HUES64 (cell line): ENCODE measurements around the gene PLA2G4B.

Experiments
- H3K27ac ChIP-seq: 2 replicates; pipeline ENCODE4 v1.7.0; 2013; ENCODE audit warnings: low read depth, low read length, inconsistent platforms
- H3K27me3 ChIP-seq: 2 replicates; pipeline ENCODE4 v1.6.1; 2013; ENCODE audit warnings: mild to moderate bottlenecking, low read length; ENCODE audit not compliant: insufficient read depth
- H3K36me3 ChIP-seq: 2 replicates; pipeline ENCODE4 v1.6.1; 2013; ENCODE audit warnings: mild to moderate bottlenecking, low read length; ENCODE audit not compliant: insufficient read depth
- H3K4me1 ChIP-seq: 2 replicates; pipeline ENCODE4 v1.6.1; 2013; ENCODE audit warnings: mild to moderate bottlenecking, low read length, moderate library complexity; ENCODE audit not compliant: insufficient read depth
- H3K4me3 ChIP-seq: 2 replicates; pipeline ENCODE4 v1.5.1; 2013; ENCODE audit warnings: mild to moderate bottlenecking, low read length, moderate library complexity
- H3K9ac ChIP-seq: 2 replicates; pipeline ENCODE4 v1.6.1; 2013; ENCODE audit warnings: mild to moderate bottlenecking, low read depth, low read length
- H3K9me3 ChIP-seq: 2 replicates; pipeline ENCODE4 v1.6.1; 2013; ENCODE audit warnings: low read depth, low read length; ENCODE audit not compliant: insufficient read depth
- WGBS: fragments of 150-250, 120-280 bp; methylation state at CpG from one replicate; pipeline ENCODE4 v1.1.7; 2013; ENCODE audit warnings: missing lambda C conversion rate; 5-methylcytosine and 5-hydroxymethylcytosine counted together

Gene PLA2G4B

DNA sequence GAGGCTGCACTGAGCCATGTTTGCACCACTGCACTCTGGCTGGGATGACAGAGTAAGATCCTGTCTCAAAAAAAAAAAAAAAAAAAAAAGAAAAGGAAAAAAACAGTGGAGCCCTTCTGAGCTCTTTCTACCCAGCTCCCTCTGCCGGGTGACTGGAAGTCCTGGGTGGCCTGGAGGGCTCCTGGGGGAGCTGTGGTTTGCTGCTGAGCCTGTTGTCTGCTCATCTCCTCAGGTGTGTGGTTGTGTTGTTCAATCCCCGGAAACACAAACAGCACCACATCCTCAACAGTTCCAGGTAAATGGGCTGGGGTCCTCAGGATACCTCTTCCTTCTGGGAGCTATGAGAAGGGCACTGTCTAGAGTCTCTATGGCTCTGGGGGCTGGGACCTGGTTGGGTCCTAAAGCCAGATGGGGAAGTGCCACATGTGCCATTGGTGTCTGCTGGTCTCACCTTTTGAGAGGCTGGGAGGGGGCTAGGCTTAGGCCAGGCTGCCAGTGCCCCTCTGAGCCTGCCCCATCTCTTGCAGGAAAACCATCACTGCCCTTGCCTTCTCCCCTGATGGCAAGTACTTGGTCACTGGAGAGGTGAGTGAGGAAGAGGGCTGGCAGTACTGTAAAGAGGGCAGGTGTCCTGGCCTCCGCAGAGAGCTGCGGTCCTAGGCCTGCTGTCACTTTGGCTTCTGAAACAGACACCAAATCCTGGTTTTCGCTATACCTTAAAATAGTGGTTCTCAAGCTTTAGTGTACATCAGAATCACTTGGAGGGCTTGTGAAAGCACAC is 27.8 kb upstream of the PLA2G4B start:
- Histone ChIP-seq H3K4me1 (no peaks in the 10 kb centered on the region), H3K9me3 (no peaks in the 10 kb centered on the region), H3K27me3 (no peaks in the 10 kb centered on the region), H3K36me3 (peaks cover 2% of the 10 kb centered on the region; the same call in 1 of the 2 replicates), H3K27ac (no peak overlapping the region), H3K9ac (no peak overlapping the region), H3K4me3 (no peak overlapping the region)
- WGBS: 89% methylated on average over 4 of the region's 5 CpGs

GRCh38 chr15:41811432-41812195 is 27.0 kb upstream of the PLA2G4B start:
- Histone ChIP-seq H3K27me3 (no peaks in the 10 kb centered on the region), H3K4me3 (no peak overlapping the region), H3K4me1 (no peaks in the 10 kb centered on the region), H3K9me3 (no peaks in the 10 kb centered on the region), H3K36me3 (peaks cover 6% of the 10 kb centered on the region; the same call in 1 of the 2 replicates), H3K27ac (no peak overlapping the region), H3K9ac (no peak overlapping the region)
- 63% methylated on average over 18 of the region's 18 CpGs for WGBS

GRCh38 chr15:41812820-41813375 is 25.7 kb upstream of the PLA2G4B start:
- WGBS: 92% methylated on average over 11 of the region's 11 CpGs
- Histone ChIP-seq H3K9ac (no peak overlapping the region), H3K4me1 (no peaks in the 10 kb centered on the region), H3K36me3 (peaks cover 11% of the 10 kb centered on the region), H3K4me3 (no peak overlapping the region), H3K27me3 (no peaks in the 10 kb centered on the region), H3K27ac (no peak overlapping the region), H3K9me3 (no peaks in the 10 kb centered on the region)

DNA sequence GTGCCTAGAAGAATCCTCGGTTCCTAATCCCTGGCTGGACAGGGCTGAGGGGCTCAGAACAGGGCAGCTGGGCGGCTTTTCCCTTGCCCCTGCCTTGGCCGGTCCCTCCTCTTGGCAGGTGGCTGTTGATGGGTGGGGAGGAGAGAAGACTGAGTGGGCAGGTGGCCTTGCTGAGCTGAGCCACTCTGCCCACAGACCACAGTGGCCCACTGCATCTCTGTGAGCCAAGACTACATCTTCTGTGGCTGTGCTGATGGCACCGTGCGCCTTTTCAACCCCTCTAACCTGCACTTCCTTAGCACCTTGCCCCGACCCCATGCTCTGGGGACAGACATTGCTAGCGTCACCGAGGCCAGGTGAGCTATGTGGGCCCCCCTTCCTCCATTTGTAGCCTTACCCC is 25.2 kb upstream of the PLA2G4B start:
- Histone ChIP-seq H3K27me3 (no peaks in the 10 kb centered on the region), H3K27ac (no peak overlapping the region), H3K9me3 (no peaks in the 10 kb centered on the region), H3K4me1 (no peaks in the 10 kb centered on the region), H3K4me3 (no peak overlapping the region), H3K36me3 (peaks cover 16% of the 10 kb centered on the region), H3K9ac (no peak overlapping the region)
- 94% methylated on average over 8 of the region's 8 CpGs for WGBS

DNA sequence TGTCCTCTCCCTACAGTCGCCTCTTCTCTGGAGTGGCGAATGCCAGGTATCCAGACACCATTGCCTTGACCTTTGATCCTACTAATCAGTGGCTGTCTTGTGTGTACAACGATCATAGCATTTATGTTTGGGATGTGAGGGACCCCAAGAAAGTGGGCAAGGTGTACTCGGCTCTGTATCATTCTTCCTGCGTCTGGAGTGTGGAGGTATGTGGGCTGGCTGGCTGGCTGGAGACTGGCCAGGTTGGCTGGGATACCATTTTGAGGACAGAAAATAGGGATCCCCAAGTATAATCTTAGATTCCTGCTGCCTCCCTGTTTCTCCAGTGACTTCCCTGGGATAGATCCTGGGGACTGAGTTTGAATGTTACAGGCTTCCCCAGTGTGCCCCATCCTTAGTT is 24.1 kb upstream of the PLA2G4B start:
- Histone ChIP-seq H3K9ac (no peak overlapping the region), H3K36me3 (peaks cover 19% of the 10 kb centered on the region), H3K4me3 (no peak overlapping the region), H3K4me1 (no peaks in the 10 kb centered on the region), H3K9me3 (no peaks in the 10 kb centered on the region), H3K27me3 (no peaks in the 10 kb centered on the region), H3K27ac (no peak overlapping the region)
- WGBS: 92% methylated on average over 5 of the region's 5 CpGs

DNA sequence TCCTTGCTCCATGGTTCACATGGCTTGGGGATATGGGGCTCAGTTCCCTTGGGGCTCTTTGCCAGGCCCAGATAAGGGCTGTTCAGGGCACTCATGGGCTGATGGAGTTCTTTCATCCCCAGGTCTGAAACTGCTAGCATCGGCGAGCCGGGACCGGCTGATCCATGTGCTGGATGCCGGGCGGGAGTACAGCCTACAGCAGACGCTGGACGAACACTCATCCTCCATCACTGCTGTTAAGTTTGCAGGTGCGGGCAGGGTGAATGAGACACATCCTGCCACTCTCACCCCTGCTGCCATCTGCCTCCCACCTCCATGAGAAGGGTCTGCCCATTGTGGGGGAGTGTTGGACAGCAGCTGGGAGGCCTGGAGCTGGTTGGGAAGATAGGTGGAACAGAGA is 21.9 kb upstream of the PLA2G4B start:
- Histone ChIP-seq H3K27me3 (no peaks in the 10 kb centered on the region), H3K9me3 (no peaks in the 10 kb centered on the region), H3K27ac (no peak overlapping the region), H3K36me3 (peaks cover 25% of the 10 kb centered on the region), H3K4me3 (no peak overlapping the region), H3K9ac (no peak overlapping the region), H3K4me1 (no peaks in the 10 kb centered on the region)
- WGBS: 96% methylated on average over 9 of the region's 9 CpGs

- no peaks in the 10 kb centered on the region for H3K4me1 ChIP-seq
- no peaks in the 10 kb centered on the region for H3K27me3 ChIP-seq
- no peak overlapping the region for H3K9ac ChIP-seq
- H3K9me3 ChIP-seq: no peaks in the 10 kb centered on the region
- 95% methylated on average over 14 of the region's 14 CpGs for WGBS
- H3K27ac ChIP-seq: no peak overlapping the region
- peaks cover 25% of the 10 kb centered on the region for H3K36me3 ChIP-seq
- no peak overlapping the region for H3K4me3 ChIP-seq
Observed at GRCh38 chr15:41817327-41817726, 21.3 kb upstream of the PLA2G4B start.

DNA sequence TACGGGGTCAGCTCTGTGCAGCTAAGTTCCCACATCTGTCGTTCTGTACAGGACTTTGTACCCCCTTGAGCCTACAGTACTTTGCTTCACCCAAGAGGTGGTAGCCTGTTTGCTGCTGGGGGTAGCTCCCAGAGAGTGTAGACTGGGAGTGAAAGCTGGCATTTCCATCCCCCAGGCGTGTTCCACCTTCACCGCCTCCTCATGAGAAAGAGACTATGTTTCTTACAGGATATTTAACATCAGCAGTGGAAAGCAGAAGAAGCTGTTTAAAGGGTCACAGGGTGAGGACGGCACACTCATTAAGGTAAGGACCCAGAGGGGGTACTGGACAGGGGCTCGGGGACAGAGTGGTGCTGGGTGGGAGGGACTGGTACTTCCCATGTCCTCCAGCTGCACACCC is 20.9 kb upstream of the PLA2G4B start:
- Histone ChIP-seq H3K9ac (no peak overlapping the region), H3K9me3 (no peaks in the 10 kb centered on the region), H3K27me3 (no peaks in the 10 kb centered on the region), H3K27ac (no peak overlapping the region), H3K36me3 (peaks cover 25% of the 10 kb centered on the region), H3K4me1 (no peaks in the 10 kb centered on the region), H3K4me3 (no peak overlapping the region)
- 93% methylated on average over 6 of the region's 6 CpGs for WGBS

GRCh38 chr15:41819455-41820050 is 19.1 kb upstream of the PLA2G4B start:
- Histone ChIP-seq H3K36me3 (peaks cover 29% of the 10 kb centered on the region), H3K9me3 (no peaks in the 10 kb centered on the region), H3K27me3 (no peaks in the 10 kb centered on the region), H3K27ac (no peak overlapping the region), H3K4me1 (no peaks in the 10 kb centered on the region), H3K4me3 (no peak overlapping the region), H3K9ac (no peak overlapping the region)
- WGBS: 94% methylated on average over 9 of the region's 9 CpGs

DNA sequence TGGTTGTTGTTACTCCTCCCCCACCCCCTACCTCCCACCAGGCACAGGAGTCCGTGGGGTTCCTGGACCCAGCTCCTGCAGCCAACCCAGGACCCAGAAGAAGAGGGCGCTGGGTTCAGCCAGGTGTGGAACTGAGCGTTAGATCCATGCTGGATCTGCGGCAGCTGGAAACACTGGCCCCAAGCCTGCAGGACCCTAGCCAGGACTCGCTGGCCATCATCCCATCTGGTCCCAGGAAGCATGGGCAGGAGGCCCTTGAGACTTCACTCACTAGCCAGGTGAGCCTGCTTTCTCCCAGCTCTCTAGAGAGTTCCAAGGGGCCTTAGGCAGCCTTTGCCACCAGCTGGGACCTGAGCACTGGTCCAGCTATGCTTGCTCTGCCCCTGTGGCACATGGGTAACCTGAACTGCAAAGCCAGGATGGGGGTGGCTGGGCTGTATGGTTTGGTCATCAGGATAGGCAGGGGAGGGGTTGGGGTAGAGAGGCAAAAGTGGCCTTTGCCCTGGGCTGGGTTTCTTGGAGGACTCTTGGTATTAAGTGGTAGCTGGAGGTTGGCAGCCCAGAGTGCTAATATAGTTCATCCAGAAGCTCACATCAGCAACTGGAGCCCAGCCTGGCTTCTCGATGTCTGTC is 17.7 kb upstream of the PLA2G4B start:
- no peak overlapping the region for H3K9ac ChIP-seq
- H3K4me1 ChIP-seq: peaks cover 5% of the 10 kb centered on the region; the same call in 1 of the 2 replicates
- no peak overlapping the region for H3K4me3 ChIP-seq
- no peaks in the 10 kb centered on the region for H3K27me3 ChIP-seq
- 94% methylated on average over 6 of the region's 6 CpGs for WGBS
- no peaks in the 10 kb centered on the region for H3K9me3 ChIP-seq
- H3K36me3 ChIP-seq: peaks cover 26% of the 10 kb centered on the region
- H3K27ac ChIP-seq: no peak overlapping the region
